GM11168 (cell line): ENCODE results near the gene NRXN3.

Experiments
- in situ Hi-C: fragments of 300-500 bp; cut with MboI; formaldehyde crosslinking; loops from one replicate; pipeline ENCODE4 v1.12.0; 2022; ENCODE audit warnings: low sequenced_read_pairs; ENCODE audit not compliant: unreplicated experiment

The NRXN3 gene

DNA sequence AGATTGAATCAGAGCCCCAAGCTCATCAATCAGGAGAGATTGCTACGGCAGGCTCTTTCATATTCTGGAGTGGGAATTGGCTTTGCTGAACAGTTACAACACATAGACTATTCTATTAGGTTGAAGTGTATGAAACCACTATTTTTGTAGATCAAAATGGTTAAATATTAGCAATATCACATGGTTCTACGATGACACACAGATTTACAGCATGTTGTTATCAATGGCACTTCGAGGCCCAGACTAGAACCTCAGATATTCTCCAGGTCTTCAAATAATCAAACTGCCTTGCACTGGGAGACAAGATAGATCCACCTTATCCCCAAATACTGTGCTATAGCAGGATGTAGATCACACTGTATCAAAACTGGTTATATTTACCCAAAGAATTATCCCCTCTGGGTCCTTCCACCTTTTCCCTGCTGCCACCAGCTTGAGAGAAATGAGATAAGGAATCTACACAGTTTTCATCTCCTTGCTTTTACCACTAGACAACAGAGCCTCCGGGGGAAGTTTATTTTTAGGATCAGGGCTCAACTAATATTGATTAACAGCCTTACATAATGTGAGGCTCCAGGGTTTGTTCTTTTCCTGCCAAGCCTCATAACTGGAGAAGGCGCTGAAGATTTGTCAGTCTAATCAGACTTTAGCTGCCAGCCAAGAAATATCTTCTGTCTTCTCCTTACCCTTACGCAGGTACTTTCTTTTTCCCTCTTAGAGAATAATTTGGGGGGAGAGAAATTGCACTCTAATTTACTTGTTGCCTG lies 1534.1 kb downstream of the NRXN3 start:
- in situ Hi-C loops, result no loop called here

DNA sequence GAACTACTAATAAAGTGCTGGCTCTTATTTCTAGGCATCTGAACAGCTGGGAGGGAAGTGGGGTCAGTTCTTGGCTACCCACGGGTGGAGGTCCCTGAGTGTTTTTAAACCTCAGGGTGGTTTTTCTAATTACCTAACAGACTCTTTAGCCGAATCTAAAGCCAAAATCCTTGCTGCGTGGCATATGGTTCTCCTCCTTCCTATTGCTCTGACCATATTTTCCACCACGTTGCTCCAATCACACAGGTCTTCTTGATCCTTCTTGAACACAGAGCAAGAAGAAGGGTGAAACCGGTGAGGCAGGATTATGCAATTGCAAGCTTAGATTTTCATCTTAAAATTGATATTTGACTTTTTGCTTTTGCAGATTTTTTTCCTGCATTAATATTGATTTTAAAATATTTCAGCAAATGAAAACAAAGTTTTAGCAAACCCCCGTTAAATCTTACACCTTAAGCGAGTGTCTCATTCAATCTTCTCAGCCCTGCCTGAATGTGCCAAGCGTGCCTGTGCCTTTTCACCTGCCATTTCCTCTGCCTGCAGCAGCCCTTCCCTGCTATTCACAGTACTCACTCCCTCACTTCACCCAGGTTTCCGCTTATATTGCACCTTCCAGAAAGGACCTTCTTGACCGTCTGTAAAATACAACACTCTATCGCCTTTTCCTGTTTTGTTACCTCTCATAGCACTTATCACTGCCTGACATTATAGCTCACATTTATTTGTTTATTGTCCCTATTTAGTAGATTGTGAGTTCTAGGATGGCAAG lies 1535.1 kb downstream of the NRXN3 start:
- in situ Hi-C loops, result no loop called here

- in situ Hi-C loops, result no loop called here
Observed at GRCh38 chr14:79706382-79706781, 1536.2 kb downstream of the NRXN3 start.

- in situ Hi-C loops, result no loop called here
Observed at GRCh38 chr14:79708426-79709388, 1538.5 kb downstream of the NRXN3 start.

DNA sequence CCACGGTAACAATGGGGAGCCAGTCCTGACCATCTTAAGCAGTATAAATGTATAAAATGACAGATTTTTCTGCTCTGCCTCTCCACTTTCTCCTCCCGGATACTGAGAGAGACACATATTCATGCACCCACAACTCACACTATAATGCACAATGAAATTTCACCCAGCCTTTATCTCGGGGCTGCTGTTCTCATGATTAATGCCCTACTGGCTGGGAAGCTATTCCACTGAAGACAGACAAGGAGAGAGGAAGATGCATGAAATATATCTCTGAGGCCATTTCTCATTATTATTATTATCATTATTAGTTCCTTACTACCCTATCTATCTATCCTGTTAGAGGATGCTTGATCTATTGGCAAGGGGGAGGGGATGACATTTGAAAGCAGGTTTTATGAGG lies 1539.4 kb downstream of the NRXN3 start:
- in situ Hi-C loops, result no loop called here

DNA sequence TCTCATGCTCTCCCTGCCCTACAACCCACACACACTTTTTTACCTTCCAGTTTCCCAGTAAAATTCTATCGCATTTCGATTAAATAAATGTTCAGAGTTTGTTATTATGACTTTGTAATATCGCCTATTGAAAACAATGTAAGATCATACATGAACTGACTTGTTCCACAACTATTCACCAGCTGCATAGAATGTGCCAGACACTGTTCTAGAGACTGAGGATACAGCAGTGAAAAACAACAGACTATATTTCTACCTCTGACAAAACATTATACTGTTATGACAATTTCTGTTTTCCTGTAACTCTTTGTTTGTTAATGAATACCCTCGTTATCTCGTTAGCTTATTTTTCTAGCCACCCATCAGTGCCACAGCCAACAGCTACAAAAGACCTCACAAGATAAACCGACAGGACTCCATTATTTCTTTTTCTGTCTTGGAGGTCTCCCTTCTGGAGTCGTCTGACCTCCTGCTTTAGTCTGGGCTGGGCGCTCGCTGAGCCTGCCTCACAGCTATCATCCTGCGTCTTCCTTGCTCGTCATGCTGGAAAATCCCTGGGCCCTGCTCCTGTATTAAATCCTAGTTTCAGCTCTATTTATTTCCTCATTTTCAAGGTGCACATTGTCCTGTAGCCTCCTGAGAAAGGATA lies 1542.3 kb downstream of the NRXN3 start:
- in situ Hi-C loops, result no loop called here

DNA sequence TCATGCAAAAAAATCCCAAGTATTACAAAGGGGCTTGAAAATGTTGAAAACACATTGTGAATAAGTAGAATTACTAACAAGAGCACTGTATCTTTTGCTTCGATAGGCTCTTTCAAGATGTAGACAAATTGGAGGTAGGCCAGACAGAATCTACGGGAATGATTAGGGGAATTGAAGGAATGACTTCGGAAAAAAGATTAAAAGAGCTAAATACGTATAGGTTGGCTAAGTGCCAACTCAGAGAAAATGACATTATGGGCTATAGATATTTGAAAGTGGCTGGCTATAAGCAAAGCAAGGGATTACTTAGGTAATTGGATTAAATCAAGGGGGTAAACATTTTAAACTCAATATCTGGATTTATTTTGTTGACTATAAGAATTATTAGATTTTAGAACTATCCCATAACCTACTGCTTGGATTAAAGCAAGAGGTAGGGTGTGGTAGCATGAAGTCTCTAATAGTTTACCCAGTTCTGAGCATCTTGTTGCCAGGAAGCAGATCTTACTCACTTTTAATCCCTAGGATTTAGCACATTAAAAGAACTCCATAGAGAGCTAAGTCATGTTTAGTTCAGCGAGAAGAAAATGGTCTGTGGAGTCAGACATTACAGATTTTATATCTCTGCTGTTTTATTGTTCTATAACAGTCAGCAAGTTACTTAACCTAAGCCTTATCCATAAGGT lies 1551.4 kb downstream of the NRXN3 start:
- in situ Hi-C loops, result no loop called here

DNA sequence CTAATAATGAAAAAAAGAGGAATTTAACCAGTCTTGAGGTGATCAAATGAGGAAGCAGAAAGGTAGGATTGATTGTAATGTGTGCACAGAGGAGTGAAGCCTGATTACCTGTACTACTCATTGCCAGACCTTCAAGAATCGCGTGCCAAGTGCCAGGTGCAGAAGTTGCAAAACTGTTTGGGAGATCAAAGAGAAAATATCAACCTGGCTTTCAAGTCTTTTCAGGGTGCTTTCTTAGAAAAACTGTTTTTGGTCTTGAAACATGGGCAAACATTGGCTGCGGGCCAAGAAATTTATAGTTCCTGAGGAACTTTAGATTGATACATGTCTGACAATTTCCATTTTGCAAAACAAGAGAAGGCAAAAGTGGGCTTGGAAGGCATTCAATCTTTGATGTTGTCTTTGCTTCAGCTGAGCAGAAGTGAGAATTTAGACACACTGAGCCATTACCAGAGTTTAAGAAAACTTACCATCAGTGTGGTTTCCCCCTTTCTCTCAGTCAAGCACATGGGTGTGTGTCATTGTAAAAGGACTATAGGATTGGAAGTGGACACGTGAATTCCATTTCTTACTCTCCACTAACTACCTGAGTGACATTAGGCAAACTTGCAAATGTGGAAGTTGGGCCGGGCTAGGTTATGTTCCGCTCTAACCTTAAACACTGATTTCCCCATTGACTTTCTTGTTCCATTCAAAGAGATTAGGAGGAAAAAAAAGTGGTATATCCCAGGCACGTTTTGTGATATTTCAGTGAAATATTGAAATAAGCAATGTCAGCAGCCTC lies 1555.0 kb downstream of the NRXN3 start:
- in situ Hi-C loops, result no loop called here

DNA sequence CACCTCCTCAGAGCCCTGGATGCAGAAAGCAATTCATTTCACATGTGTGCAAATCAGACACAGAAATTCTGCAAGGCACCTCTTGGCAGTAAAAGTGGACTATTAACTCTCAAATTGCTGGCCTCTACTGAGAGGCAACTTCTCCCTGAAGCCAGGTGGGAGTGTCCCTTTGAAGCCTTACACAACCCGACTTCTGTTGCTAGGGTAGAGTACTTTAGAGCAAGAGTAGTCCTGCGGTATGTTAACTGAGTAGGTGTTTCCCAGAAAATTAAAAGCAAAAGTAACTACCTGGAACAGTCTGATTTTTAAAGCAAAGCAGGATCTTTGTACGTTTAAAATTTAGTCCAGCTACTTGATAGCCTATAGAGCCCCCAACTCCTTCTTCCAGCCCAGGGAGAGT lies 1557.7 kb downstream of the NRXN3 start:
- in situ Hi-C loops, result no loop called here

GRCh38 chr14:79728331-79728730 lies 1558.2 kb downstream of the NRXN3 start:
- in situ Hi-C loops, result no loop called here

DNA sequence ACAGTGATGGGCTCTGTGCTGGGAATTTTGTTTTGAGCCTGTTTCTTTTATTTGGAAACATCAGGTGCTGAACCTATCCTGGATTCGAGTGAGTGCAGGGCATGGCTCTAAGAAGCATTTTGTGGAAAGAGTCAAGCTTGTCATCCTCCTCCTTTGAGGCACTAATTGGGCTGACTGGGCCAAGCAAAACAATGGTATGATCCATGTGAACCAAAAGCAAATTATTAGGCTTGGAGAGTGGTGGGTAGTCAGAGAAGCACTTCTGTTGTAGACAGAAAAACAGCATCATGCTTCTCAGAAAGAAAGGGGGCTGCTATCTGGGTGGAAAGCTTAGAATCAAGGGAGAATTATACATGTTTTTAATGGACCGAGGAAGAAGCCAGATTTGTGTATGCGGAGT lies 1559.6 kb downstream of the NRXN3 start:
- in situ Hi-C loops, result no loop called here

GRCh38 chr14:79730196-79730595 lies 1560.0 kb downstream of the NRXN3 start:
- in situ Hi-C loops, result no loop called here

- in situ Hi-C loops, result no loop called here
Observed at GRCh38 chr14:79730953-79731352, 1560.8 kb downstream of the NRXN3 start.

DNA sequence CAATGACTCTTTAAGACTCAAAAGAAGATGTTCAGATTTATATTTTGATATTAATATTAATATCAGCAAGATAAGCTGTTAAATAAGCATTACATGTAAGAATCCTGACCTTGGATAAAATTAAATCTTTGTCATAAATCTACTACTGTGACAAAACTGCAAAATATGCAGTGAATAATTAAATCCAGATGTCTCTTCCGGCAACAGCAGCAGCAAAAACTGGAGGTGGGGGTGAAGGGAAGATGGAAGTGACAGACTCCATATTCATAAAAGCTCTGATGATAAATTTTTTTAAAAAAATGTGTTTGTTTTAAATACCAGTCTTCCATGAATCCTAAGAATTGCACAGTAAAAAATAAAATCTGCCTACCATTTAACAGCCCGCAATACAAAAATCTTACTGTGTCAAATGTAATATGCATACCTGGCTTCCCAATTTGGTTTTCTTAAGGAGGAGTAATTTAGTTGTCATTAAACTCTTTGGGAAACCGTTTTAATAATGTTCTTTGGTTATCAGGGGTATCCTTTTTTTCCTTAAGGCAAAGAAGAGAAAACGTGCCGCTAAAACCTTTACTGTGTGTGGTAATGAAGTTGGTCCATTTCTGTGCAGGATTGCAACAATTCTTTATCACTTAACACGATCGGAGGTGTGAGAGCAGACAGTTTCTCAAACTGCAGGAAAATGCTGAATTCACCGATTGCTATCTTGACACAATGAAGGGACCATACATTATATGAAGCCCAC lies 1562.9 kb downstream of the NRXN3 start:
- in situ Hi-C loops, result no loop called here

DNA sequence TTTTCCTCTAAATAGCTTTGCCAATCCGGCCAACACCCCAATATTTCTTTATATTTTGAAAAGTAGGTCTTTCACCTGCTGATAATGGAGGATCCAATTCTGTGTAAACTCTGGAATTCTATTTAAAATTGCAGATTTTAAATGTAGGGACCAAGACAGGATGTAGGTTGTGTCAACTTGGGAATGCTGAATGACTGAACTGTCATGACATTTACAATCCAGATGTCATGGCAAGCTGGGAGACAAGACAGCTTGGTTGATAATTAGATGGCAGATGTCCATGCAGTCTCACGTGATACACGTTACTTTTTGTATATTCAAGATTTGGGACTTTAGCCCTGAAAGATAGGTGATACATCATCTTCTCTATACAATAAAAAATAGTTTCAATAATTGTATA lies 1564.0 kb downstream of the NRXN3 start:
- in situ Hi-C loops, result no loop called here

DNA sequence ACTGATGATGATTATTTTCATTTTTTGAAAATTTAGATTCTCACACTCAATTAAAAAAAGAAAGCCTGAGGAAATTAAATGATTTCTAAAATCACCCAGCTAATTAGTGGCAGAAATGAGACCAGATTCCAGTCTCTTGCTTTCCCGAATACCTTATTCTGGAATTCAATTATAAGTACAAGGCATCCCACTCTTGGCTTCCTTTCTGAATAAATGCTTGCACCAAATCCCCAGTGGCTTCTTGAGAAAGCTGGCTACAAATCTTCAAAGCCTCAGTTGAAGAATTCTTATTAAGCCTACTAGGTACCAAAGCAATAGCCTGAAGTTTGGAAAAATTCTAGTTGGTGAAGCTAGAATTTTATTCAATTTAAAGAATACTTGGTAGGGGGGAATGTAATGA lies 1564.5 kb downstream of the NRXN3 start:
- in situ Hi-C loops, result no loop called here

DNA sequence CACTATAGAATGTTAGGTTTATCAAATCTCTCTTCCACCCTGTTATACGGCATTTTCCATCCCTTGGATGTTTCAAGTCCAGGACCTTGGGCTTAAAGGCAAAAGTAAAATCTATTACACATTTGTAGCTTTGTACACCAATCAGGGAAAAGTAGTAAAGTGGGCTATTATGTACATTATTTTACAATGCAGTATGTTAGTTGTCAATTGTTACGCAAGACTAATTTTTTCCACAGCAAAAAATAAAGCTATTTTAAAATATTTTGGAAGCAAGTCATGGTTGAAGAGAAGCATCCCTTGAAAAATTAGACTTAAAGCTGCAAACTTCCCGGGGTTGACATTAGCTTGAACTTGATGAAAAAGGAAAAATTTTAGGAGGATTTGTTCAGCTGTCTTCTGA lies 1564.9 kb downstream of the NRXN3 start:
- in situ Hi-C loops, result no loop called here

- in situ Hi-C loops, result no loop called here
Observed at GRCh38 chr14:79740066-79740601, 1570.0 kb downstream of the NRXN3 start.
